ENCODE measurements around the gene PRKCZ.

DNA sequence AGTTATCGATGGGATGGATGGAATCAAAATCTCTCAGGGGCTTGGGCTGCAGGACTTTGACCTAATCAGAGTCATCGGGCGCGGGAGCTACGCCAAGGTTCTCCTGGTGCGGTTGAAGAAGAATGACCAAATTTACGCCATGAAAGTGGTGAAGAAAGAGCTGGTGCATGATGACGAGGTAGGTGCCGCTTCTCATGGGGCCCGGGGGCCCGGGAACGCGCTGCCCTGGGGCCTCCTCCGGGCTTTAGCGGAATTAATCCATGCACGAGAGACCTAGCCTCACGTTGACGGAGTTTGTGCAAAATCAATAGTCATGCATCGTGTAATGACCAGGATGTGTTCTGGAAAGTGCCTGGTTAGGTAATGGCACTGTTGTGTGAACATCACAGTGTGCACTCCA, 100.6 kb downstream of the PRKCZ start:
- TF ChIP-seq CTCF (conservative IDR thresholded peaks at IDR 0.05; ENCODE audit: low read depth, low read length): no peak
- TF ChIP-seq CEBPB (IDR thresholded peaks at IDR 0.05; ENCODE audit: low read depth, low read length): no peak
- no peak for TF ChIP-seq POLR2A (IDR thresholded peaks at IDR 0.05; ENCODE audit: low read depth, low read length)
- TF ChIP-seq RCOR1 (IDR thresholded peaks at IDR 0.05; ENCODE audit: insufficient replicate concordance, low read length): no peak
- TF ChIP-seq RAD21 (IDR thresholded peaks at IDR 0.05; ENCODE audit: low read length): no peak
- TF ChIP-seq MAZ (IDR thresholded peaks at IDR 0.05; ENCODE audit: borderline replicate concordance, low read depth, low read length): no peak
